HG02763 (cell line): Measurements from ENCODE around the gene GPATCH1.
"Not testable (repeated sequence)": the region's sequence is repeated elsewhere in the genome, so short reads cannot be mapped to it uniquely, and the experiment has no call there.

Source experiments
- ATAC-seq: cut with Tn5 transposase; IDR thresholded peaks from one replicate; pipeline ENCODE4 v1.9.1; 2021; ENCODE audit warnings: mild to moderate bottlenecking, moderate library complexity; ENCODE audit not compliant: unreplicated experiment

The GPATCH1 gene, protein sequence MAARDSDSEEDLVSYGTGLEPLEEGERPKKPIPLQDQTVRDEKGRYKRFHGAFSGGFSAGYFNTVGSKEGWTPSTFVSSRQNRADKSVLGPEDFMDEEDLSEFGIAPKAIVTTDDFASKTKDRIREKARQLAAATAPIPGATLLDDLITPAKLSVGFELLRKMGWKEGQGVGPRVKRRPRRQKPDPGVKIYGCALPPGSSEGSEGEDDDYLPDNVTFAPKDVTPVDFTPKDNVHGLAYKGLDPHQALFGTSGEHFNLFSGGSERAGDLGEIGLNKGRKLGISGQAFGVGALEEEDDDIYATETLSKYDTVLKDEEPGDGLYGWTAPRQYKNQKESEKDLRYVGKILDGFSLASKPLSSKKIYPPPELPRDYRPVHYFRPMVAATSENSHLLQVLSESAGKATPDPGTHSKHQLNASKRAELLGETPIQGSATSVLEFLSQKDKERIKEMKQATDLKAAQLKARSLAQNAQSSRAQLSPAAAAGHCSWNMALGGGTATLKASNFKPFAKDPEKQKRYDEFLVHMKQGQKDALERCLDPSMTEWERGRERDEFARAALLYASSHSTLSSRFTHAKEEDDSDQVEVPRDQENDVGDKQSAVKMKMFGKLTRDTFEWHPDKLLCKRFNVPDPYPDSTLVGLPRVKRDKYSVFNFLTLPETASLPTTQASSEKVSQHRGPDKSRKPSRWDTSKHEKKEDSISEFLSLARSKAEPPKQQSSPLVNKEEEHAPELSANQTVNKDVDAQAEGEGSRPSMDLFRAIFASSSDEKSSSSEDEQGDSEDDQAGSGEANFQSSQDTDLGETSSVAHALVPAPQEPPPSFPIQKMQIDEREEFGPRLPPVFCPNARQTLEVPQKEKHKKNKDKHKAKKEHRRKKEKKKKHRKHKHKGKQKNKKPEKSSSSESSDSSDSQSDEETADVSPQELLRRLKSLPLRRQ

DNA sequence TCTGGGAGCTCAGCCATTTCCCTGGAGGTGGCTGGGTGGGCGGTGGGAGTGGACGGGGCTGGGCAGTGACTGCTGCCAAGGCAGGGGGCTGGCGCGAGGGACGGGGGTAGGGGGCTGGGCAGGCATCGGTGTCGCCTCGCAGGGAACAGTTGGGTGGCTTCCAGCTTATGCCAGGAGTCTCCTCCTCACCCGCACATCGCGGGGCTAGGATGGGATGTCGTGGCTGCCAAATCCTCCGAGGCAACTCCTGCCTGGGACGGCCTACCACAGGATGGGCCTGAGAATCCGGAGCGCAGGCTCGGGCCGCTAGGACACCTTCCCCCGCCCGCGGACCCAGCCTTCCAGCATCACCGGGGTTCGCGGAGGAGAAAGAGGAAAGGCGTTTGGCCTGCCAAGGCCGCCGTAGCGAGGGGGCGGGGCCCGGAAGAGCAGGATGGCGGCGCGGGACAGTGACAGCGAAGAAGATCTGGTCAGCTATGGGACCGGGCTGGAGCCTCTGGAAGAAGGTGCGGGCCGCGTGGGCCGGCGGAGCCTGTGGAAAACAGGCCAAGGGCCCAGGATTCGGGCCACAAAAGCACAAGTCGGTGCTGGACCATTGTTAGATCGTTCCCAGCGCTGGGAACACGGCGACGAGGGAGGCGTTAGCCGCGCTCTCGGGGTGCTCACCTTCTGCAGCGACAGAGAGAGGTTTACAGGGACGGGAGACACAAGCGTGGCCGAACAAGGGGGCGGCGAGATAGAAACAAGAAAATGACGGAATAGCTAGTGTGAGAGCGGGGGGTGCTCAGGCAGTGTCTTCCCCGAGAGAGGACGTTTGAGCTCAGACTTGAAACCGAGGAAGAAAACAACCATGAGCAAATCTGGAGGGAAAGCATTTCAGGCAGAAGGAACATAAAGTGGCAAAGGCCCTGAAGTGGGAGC lies at the start of gene GPATCH1:
GPATCH1 (plus strand) TSS at position 421 of the 921 bp plus-strand sequence; CDS start at position 434, 13 bp downstream.
- peak; percentile 83 for ATAC-seq

DNA sequence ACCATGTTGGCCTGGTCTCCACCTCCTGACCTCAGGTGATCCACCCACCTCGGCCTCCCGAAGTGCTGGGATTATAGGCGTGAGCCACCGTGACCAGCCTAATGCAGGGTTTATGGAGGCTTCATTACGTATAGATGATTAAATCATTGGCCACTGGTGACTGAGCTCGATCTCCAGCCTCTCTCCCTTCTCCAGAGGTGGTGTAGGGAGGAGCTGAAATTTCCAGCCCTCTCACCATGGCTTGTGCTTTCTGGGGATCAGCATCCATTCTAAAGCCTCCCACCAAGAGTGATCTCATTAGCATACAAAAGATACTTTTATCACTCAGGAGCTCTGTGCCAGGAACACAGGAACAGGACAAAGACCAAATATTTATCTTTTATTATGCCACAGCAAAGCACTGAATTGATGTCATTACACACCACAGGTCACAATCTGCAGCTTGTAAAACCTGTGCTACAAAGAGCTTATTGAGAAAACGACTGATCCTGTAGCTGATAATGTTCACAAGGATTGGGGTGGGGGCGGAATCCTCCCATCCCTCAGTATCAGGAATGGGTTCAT lies 48.7 kb upstream of the GPATCH1 start:
- no peak for ATAC-seq

DNA sequence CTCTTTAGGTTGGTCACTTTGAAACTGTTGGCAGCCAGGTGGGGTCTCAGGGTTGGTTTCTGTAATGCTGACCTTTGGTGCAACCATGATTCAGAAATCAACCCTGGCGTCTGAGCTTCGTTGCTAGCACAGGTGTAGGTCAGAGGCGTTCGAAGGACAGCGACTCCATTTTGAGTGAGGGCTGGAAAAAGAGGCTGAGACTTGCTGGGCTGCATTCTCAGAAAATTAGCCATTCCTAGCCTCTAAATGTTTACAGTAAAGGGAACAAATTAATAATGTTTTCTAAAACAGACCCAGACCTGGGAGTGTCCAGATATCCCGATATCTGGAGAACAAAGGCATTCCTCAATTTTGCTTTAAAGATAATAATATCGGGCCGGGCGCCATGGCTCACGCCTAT lies 45.5 kb upstream of the GPATCH1 start:
- no peak for ATAC-seq

DNA sequence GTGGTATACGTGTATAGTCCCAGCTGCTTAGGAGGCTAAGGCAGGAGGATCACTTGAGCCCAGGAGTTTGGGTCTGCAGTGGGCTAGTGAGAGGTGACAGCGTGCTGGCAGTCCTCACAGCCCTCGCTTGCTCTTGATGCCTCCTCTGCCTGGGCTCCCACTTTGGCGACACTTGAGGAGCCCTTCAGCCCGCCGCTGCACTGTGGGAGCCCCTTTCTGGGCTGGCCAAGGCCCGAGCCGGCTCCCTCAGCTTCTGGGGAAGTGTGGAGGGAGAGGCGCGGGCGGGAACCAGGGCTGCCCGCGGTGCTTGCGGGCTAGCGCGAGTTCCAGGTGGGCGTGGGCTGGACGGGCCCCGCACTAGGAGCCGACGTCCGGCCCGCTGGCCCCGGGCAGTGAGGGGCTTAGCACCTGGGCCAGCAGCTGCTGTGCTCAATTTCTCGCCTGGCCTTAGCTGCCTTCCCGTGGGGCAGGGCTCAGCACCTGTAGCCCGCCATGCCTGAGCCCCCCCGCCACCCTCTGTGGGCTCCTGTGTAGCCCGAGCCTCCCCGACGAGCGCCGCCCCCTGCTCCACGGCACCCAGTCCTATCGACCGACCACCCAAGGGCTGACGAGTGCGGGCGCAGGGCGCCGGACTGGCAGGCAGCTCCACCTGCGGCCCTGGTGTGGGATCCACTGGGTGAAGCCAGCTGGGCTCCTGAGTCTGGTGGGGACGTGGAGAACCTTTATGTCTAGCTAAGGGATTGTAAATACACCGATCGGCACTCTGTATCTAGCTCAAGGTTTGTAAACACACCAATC lies 44.4 kb upstream of the GPATCH1 start:
- ATAC-seq: not testable (repeated sequence)

DNA sequence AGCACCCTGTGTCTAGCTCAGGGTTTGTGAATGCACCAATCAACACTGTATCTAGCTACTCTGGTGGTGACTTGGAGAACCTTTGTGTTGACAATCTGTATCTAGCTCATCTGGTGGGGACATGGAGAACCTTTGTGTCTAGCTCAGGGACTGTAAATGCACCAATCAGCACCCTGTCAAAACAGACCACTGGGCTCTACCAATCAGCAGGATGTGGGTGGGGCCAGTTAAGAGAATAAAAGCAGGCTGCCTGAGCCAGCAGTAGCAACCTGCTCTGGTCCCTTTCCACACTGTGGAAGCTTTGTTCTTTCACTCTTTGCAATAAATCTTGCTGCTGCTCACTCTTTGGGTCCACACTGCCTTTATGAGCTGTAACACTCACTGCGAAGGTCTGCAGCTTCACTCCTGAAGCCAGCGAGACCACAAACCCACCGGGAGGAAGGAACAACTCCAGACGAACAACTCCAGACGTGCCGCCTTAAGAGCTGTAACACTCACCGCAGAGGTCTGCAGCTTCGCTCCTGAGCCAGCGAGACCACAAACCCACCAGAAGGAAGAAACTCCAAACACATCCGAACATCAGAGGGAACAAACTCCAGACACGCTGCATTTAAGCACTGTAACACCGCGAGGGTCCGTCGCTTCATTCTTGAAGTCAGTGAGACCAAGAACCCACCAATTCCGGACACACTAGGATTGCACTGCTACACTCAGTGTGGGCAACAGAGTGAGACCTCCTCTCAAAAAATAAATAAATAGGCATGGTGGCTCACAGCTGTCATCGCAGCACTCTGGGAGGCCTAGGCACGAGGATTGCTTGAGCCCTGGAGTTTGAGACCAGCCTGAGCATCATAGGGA lies 43.6 kb upstream of the GPATCH1 start:
- ATAC-seq: not testable (repeated sequence)

DNA sequence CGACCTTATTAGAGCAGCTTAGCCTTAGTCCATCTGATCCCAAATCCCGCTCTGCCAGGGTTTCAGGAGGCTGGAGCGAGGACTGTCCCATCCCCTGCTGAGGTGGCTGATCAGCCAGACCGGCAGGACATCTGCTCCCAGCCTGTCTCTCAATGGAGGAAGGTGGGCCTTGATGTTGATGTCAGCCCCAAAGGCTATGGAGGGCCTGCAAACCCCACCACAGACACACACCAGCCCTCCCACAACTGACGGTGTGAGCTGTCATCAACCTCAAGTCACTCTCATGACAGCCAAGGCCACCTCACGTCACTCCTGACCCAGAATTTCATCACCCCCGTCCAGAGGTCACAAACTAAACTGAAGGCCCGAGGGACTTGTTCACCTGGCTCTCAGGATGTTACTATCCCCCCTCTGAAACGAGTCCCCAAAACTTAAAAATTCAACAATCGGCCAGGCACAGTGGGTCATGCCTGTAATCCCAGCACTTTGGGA lies 41.8 kb upstream of the GPATCH1 start:
- ATAC-seq: no peak

DNA sequence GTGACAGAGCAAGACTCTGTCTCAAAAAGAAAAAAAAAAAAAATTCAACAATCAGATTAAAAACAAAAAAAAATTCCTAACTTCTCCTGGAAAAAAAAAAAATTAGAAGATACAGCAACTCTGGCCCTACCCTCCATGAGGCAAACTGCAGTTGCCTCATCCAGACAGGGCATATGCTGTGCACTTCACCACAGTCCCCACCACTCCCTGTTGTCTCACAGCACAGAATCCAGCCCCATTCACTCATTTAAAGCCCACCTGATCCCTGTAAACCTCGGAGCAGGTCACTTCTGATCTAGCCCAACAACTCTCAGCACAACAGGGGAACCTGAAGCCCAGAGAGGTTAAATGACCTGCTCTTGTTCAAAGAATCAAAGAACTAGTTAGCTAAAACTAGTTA lies 41.2 kb upstream of the GPATCH1 start:
- ATAC-seq: no peak

DNA sequence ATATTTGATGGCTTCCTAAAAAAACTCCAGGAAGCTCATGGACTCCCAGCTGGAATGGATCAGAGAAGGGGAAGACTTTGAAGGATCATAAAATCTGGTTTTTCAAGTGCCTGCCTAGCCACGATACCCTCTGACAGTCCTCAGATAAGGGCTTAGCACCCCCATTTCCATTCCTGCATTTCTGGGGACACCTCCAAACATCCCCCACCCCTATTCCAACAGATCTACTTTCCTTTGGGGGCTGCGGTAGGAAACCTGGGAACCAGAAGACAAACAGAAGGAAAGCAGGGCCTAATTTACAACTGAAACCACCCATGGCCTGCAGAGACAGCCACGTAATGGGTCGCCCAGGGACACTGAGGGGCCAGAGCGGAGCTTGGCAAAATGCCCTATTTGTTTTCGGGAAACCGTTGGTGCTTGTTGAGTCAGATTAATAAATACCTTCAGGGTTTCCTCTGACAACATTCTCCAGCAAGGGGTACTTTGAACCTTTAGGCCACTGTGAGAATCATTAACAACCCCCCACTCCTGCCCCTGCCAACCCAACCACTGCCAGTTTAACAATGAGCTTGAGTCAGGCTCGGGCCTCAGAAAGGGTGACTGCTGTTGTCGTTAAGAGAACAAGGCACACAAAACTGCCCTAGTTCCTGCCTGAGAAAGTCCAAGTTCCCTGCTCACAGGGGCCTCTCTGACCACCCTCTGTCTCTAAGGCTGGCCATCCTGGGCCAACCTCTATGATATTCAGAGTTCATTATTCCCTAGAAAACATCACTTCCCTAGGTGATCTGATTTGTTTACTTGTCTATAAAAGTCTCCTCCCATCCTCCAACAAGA lies 39.8 kb upstream of the GPATCH1 start:
- ATAC-seq: no peak

DNA sequence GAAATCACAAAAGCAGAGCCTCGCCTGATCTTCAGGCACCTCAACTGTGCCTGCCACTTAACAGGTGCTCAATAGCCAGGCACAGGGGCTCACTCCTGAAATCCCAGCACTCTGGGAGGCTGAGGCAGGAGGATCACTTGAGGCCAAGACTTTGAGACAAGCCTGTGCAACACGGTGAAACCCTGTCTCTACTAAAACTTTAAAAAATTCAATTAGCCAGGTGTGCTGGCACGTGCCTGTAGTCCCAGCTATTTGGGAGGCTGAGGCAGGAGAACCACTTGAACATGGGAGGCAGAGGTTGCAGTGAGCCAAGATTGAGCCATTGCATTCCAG lies 39.2 kb upstream of the GPATCH1 start:
- not testable (repeated sequence) for ATAC-seq

DNA sequence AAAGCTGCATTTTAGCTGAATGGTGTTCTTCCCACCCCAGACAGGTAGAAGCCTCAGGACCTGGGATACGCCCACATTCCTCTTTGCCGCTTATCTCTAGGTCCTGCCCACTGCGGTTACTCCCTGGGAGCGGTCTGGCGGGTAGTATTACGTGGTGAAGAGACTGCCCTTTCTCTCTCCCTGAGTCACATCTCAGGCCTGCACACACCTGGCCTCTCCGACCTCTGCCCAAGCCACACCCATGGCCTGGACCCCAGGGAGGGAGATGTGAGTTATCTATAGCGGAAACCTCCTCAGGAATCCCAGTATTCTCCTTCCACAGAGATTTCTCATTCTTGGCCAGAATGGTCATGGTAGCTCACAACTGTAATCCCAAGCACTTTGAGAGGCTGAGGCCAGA lies 33.6 kb upstream of the GPATCH1 start:
- ATAC-seq: no peak

DNA sequence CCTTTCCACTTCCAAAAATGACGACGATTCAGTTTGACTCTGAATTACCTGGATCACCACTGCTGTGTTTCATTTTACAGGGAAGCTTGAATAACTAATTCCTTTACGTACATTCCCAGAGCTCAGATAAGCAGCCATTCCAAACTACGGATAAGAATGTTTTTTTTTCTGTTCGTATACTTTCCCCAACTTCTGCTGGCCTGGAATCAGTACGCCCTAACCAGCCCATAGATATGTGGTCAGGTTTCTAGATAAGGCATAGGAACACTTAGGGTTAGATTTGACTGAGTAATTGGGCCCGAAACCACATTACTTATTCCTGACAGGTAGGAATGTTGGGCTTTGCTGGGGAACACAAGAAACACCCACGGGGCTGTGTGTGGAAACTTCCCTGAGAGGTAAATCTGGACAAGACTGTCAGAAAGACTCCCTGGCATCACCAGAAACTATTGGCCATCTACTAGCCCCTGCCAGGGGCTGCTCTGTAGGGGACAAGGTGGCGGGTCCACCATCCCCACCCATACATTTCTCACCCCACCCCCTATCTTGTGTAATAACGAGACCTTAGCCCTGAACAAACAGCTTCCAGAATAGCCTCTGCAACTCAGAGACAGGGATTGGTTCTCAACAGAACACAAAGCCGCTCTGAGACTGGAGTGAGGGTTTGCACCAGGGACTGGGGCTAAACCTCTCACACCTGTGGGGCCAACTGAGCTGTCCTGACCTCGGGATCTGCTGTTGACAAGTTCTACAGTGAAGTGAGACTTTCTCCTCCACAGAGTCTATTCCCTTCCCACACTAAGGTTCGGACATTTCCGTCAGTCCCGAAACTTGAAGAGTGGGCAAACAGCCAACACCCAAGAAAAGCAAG lies 31.9 kb upstream of the GPATCH1 start:
- no peak for ATAC-seq

DNA sequence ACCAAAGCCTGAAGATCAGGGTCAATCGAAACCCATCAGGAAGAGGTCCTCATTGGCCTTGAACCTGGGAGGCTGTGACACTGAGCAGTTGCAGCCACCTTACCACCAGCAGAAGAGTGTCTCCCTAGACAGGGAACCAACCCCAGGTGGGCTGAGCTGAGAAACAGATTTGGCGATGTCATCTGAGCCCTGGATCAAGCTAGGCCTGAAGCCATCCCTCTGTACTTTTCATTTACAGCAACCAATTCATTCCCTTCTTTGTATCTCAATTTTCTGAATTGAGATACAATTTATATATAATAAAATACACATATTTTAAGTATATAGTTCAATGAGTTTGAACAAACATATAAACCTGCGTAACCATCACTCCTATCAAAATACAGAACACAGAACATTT lies 30.9 kb upstream of the GPATCH1 start:
- no peak for ATAC-seq

DNA sequence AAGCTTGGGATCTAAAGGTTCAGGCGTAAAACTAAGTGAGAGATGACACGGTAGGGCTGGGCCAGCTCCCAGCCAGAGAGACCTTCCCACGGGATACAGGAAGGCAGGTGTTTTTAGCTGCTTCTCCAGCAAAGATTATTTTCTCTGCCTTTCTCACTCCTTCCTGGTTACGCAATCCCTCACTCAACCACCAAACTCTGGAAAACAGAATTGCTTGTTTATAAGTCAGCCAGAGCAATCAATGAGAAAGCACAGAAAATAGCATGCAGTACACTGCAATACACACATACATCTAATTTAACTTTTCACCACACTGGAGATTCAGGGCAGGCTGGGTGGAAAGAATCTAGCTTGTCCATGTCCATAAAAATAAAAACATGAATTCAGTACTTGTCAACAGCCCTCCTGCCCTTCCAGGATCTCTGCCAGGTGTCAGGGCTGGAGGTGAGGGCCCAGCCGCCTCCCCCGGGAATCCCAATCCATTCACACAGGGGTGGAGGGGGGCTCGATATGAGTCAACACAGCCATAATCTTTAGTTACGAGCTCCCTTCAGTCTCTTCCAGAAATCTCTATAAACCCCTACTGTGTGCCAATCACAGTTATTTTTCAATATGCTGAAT lies 28.5 kb upstream of the GPATCH1 start:
- no peak for ATAC-seq

DNA sequence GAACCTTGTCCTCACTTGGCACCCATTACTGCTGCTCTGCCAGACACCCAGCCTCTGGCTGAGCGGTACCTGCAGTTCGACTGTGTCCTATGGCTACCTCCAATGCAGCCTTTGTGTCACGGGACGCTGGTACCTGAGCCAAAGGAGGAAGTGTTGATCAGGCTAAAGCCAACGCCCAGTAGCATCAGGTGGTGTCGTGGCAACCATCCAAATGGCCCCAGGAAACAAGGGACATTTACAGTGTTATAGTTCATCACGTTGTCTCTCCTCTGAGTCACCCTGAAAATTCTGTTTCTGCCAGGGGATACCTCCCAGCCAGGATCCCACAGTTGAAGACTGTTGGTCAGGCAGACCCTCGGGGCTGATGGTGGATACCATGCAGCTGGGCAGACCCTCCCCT lies 26.4 kb upstream of the GPATCH1 start:
- ATAC-seq: no peak

DNA sequence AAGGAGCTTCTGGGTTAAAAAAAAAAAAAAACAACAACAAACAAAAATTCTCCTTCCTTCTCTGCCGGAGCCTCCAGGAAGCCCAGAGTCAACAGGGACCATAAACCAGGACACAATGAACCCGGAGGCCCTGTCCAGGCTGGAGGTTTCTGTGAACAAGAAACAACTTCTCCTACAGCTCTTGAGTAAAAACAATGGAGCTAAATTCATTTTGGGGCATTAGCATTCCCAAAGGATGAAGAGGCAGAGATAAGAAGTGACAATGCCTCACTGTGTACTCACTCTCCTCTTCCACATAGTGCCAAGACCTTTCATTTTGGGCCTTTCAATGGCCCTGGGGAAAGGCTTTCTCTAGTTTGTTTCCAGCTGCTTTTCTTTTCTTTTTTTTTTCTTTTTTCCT lies 25.3 kb upstream of the GPATCH1 start:
- ATAC-seq: no peak

DNA sequence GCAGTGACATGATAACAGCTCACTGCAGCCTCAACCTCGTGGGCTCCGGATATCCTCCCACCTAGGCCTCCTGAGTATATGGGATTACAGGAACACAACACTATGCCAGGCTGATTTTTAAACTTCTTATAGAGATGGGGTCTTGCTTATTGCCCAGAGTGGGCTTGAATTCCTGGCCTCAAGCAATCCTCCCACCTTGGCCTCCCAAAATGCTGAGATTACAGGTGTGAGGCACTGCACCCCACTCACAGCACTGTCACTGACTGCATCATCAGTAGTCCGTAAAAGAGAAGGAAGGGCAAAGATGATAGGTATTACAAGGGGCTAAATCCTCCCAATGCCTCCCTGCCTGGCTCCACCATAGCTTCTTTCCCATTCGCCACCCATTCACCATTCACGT lies 20.4 kb upstream of the GPATCH1 start:
- no peak for ATAC-seq
